ENCODE results near the gene PMP22. TPM values are rescaled to one million over a fixed set of nuclear protein-coding genes. Genes with fewer than 3 reads are reported as not detected.

The PMP22 gene
- total RNA-seq, 3 donors from 2014 or later (not counting 1 experiment from before 2014, with no cell fraction given): 5.7 TPM; not detected in 2

- ATAC-seq (peak in 2 of 3 donors; percentile 22 to 61), DNase-seq (no peak)
- H3K27me3 Mint-ChIP-seq (ENCODE audit: low read depth in 2 of 2): peaks cover 8 to 18% of the 10 kb centered on the region in 2 donors
- no peak overlapping the region for H3K4me3 ChIP-seq (ENCODE audit: low read length)
- H3K4me3 Mint-ChIP-seq: no peak overlapping the region
- H3K27ac ChIP-seq (ENCODE audit: low read length): no peak overlapping the region
- H3K4me1 Mint-ChIP-seq: peaks cover 7 to 8% of the 10 kb centered on the region in 2 donors
- no peaks in the 10 kb centered on the region for H3K36me3 ChIP-seq (ENCODE audit: control insufficient read depth, insufficient read depth, low read length)
- WGBS (ENCODE audit: insufficient coverage): 69% methylated on average over 2 of the region's 2 CpGs
- intact Hi-C loops (cut with micrococcal nuclease): no loop called here
- H3K27ac Mint-ChIP-seq: no peak overlapping the region
- peaks cover 5% of the 10 kb centered on the region for H3K4me1 ChIP-seq (ENCODE audit: control insufficient read depth, insufficient read depth, low read length)
- no peaks in the 10 kb centered on the region for H3K36me3 Mint-ChIP-seq
- H3K9me3 Mint-ChIP-seq: peaks cover 0 to 3% of the 10 kb centered on the region in 2 donors
- H3K27me3 ChIP-seq (ENCODE audit: control insufficient read depth, insufficient read depth, low read length): no peaks in the 10 kb centered on the region
- H3K9me3 ChIP-seq (ENCODE audit: control insufficient read depth, insufficient read depth, low read length): no peaks in the 10 kb centered on the region
- TF ChIP-seq, protein P1, sequence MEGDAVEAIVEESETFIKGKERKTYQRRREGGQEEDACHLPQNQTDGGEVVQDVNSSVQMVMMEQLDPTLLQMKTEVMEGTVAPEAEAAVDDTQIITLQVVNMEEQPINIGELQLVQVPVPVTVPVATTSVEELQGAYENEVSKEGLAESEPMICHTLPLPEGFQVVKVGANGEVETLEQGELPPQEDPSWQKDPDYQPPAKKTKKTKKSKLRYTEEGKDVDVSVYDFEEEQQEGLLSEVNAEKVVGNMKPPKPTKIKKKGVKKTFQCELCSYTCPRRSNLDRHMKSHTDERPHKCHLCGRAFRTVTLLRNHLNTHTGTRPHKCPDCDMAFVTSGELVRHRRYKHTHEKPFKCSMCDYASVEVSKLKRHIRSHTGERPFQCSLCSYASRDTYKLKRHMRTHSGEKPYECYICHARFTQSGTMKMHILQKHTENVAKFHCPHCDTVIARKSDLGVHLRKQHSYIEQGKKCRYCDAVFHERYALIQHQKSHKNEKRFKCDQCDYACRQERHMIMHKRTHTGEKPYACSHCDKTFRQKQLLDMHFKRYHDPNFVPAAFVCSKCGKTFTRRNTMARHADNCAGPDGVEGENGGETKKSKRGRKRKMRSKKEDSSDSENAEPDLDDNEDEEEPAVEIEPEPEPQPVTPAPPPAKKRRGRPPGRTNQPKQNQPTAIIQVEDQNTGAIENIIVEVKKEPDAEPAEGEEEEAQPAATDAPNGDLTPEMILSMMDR (IDR thresholded peaks at IDR 0.05): no peak
These were observed 27.1 kb downstream of the PMP22 start for GRCh38 chr17:15238057-15238456.

- Mint-ChIP-seq H3K27me3 (ENCODE audit: low read depth in 2 of 2) (peaks cover 0 to 9% of the 10 kb centered on the region in 2 donors), H3K9me3 (peaks cover 0 to 2% of the 10 kb centered on the region in 2 donors), H3K4me3 (no peak overlapping the region), H3K36me3 (no peaks in the 10 kb centered on the region), H3K4me1 (peaks cover 7 to 8% of the 10 kb centered on the region in 2 donors), H3K27ac (no peak overlapping the region)
- ATAC-seq (no peak), DNase-seq (no peak)
- Histone ChIP-seq H3K9me3 (ENCODE audit: control insufficient read depth, insufficient read depth, low read length) (no peaks in the 10 kb centered on the region), H3K4me1 (ENCODE audit: control insufficient read depth, insufficient read depth, low read length) (peaks cover 5% of the 10 kb centered on the region), H3K27ac (ENCODE audit: low read length) (no peak overlapping the region), H3K27me3 (ENCODE audit: control insufficient read depth, insufficient read depth, low read length) (no peaks in the 10 kb centered on the region), H3K4me3 (ENCODE audit: low read length) (no peak overlapping the region), H3K36me3 (ENCODE audit: control insufficient read depth, insufficient read depth, low read length) (no peaks in the 10 kb centered on the region)
- 80% methylated on average over 1 of the region's 2 CpGs for WGBS (ENCODE audit: insufficient coverage)
- TF ChIP-seq, protein P1 (IDR thresholded peaks at IDR 0.05): no peak
- intact Hi-C loops (cut with micrococcal nuclease): no loop called here
These were observed 28.1 kb downstream of the PMP22 start for GRCh38 chr17:15237106-15237425.

DNA sequence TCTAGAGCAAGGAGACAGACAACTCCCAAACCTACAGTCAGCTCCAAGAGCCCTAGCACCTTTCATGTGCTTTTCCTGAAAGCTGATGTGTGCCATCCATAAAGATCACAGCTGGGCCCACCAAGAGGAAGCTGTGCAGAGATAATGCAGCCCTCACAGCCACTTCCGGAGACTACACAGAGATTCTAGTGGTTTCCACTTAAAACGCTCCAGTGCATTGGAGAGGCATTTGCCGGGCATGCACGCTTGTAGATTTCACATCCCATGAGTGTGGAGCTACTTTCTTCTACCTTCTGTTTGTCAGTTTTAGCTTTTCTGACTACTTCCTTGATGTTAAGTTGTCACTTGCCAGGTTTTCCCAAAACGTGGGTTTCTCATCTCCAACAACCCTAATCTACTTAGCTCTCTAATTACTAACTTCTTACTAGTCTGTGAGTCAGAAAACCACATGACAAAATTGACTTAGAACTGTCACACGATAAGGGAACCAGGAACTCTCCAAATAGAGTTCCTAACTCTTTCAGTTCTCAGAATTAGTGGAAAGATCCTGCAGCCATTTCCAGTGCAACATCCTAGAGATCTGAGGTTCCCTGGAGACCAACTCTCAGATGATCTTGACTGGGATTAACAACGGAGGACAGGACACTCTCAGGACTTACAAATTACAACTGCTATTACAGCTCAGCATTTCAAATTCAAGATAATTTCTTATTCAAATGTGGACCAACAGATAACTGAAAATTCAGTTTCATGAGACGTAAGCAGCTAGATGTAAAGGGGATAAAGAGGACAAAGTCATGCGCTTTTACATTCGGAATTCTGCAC lies 28.6 kb downstream of the PMP22 start:
- Histone ChIP-seq H3K9me3 (ENCODE audit: control insufficient read depth, insufficient read depth, low read length) (no peaks in the 10 kb centered on the region), H3K27me3 (ENCODE audit: control insufficient read depth, insufficient read depth, low read length) (no peaks in the 10 kb centered on the region), H3K36me3 (ENCODE audit: control insufficient read depth, insufficient read depth, low read length) (no peaks in the 10 kb centered on the region), H3K4me1 (ENCODE audit: control insufficient read depth, insufficient read depth, low read length) (peaks cover 5% of the 10 kb centered on the region), H3K4me3 (ENCODE audit: low read length) (no peak overlapping the region), H3K27ac (ENCODE audit: low read length) (no peak overlapping the region)
- Mint-ChIP-seq H3K9me3 (no peaks in the 10 kb centered on the region), H3K36me3 (no peaks in the 10 kb centered on the region), H3K4me1 (peaks cover 7 to 8% of the 10 kb centered on the region in 2 donors), H3K27me3 (ENCODE audit: low read depth in 2 of 2) (peaks cover 0 to 9% of the 10 kb centered on the region in 2 donors), H3K4me3 (no peak overlapping the region), H3K27ac (no peak overlapping the region)
- ATAC-seq: peak in 1 of 3 donors; percentile 45
- TF ChIP-seq, protein P1 (IDR thresholded peaks at IDR 0.05): no peak
- DNase-seq: no peak
- 48% methylated on average over 9 of the region's 10 CpGs for WGBS (ENCODE audit: insufficient coverage)
- intact Hi-C loops (cut with micrococcal nuclease): no loop called here
